GM12878 (cell line): ENCODE data around the gene DNAJC22. TPM values are rescaled to one million over a fixed set of nuclear protein-coding genes. Genes with fewer than 3 reads are reported as not detected.

Source experiments
- ATAC-seq: fragments of 200-7000 bp; cut with Tn5 transposase; 3 replicates; pipeline ENCODE4 v1.9.1; 2020; ENCODE audit warnings: mild to moderate bottlenecking, moderate library complexity
- BruUV-seq: library from RNA; stranded (reverse); fragments of 400-500 nt; replicated peaks from 2 replicates; lab custom pipeline; 2021; lab: Mats Ljungman, UMichigan
- CTCF ChIA-PET: fragments of 300-600 bp; sonication (Branson Sonifier 250); formaldehyde crosslinking; extraction: SDS; loops from one replicate; lab custom pipeline; 2021; ENCODE audit warnings: inconsistent platforms; lab: Yijun Ruan, JAX
- POLR2A ChIA-PET: fragments of 350-600 bp; formaldehyde crosslinking; extraction: SDS; loops from one replicate; lab custom pipeline; 2021; ENCODE audit warnings: inconsistent platforms; lab: Charles Lee
- RAD21 ChIA-PET: fragments of 300-600 bp; sonication (Branson Sonifier 250); formaldehyde crosslinking; loops from one replicate; lab custom pipeline; 2023; ENCODE audit warnings: antibody characterized with exemption; ENCODE audit not compliant: unreplicated experiment; lab: Charles Lee
- SMC1A ChIA-PET: fragments of 300-600 bp; sonication (Branson Sonifier 250); formaldehyde crosslinking; loops from one replicate; lab custom pipeline; 2023; ENCODE audit not compliant: unreplicated experiment, uncharacterized antibody; lab: Charles Lee
- DNase-seq: peaks from one replicate; pipeline ENCODE4 v3.0.0-alpha.2; 2011; ENCODE audit warnings: low read depth, low spot score
- FAIRE-seq: peaks from 3 replicates; lab custom pipeline; 2011; peaks lifted over from hg19 to GRCh38; lab: Jason Lieb, UNC
- H2AFZ ChIP-seq: 2 replicates; pipeline ENCODE4 v1.6.0; 2011; ENCODE audit warnings: low read depth, low read length, control low read depth; ENCODE audit not compliant: control insufficient read depth
- H3K27ac ChIP-seq: 2 replicates; pipeline ENCODE4 v1.5.1; 2011; ENCODE audit warnings: control low read depth; ENCODE audit not compliant: control insufficient read depth, insufficient read depth
- H3K27me3 ChIP-seq, 2 experiments: replicated peaks in 1 of 2; 2 replicates each; pipeline versions ENCODE4 v1.6.0 to v1.6.1; 2011; ENCODE audit warnings: low read length in 1 of 2; ENCODE audit not compliant: control insufficient read depth in 2 of 2, insufficient read depth in 2 of 2
- H3K36me3 ChIP-seq, 2 experiments: 2 replicates each; pipeline ENCODE4 v1.5.1; 2011; ENCODE audit warnings: low read length in 1 of 2; ENCODE audit not compliant: control insufficient read depth in 2 of 2, insufficient read depth in 2 of 2
- H3K4me1 ChIP-seq: 2 replicates; pipeline ENCODE4 v1.6.1; 2011; ENCODE audit warnings: mild to moderate bottlenecking, low read length, moderate library complexity, mixed read lengths; ENCODE audit not compliant: control insufficient read depth, insufficient read depth
- H3K4me2 ChIP-seq: 2 replicates; pipeline ENCODE4 v1.6.0; 2011; ENCODE audit warnings: control low read depth; ENCODE audit not compliant: control insufficient read depth, insufficient read depth
- H3K4me3 ChIP-seq: fragments of 200-600 bp; sonication (generic); 2 replicates; pipeline ENCODE4 v1.5.1; 2016
- H3K79me2 ChIP-seq: 2 replicates; pipeline ENCODE4 v1.6.0; 2011; ENCODE audit warnings: low read length; ENCODE audit not compliant: control insufficient read depth, insufficient read depth
- H3K9ac ChIP-seq: 2 replicates; pipeline ENCODE4 v1.8.0; 2011; ENCODE audit warnings: low read length, control low read depth, mixed read lengths; ENCODE audit not compliant: control insufficient read depth, insufficient read depth
- H3K9me3 ChIP-seq: replicated peaks from 3 replicates; pipeline ENCODE4 v1.5.1; 2011; ENCODE audit warnings: mild to moderate bottlenecking, low read length; ENCODE audit not compliant: control insufficient read depth, insufficient read depth
- H4K20me1 ChIP-seq: 2 replicates; pipeline ENCODE4 v1.6.0; 2011; ENCODE audit not compliant: control insufficient read depth, insufficient read depth
- BCL3 ChIP-seq: IDR thresholded peaks from 2 replicates; pipeline ENCODE4 v1.6.1; 2011; ENCODE audit warnings: borderline replicate concordance, low read depth, mild to moderate bottlenecking, moderate library complexity, low read length; ENCODE audit not compliant: insufficient read depth, poor library complexity, severe bottlenecking
- RAD21 ChIP-seq: IDR thresholded peaks from 2 replicates; pipeline ENCODE4 v1.6.1; 2011; ENCODE audit warnings: mild to moderate bottlenecking, low read depth, low read length, moderate library complexity; ENCODE audit not compliant: insufficient read depth
- WGBS: methylation state at CpG from one replicate; pipeline ENCODE4 v1.1.6; 2016; ENCODE audit warnings: low lambda C conversion rate; ENCODE audit not compliant: insufficient replicate concordance, insufficient coverage; ENCODE audit errors: missing lambda C conversion rate; 5-methylcytosine and 5-hydroxymethylcytosine counted together
- in situ Hi-C: fragments of 300-500 bp; cut with MboI; formaldehyde crosslinking; loops from 9 replicates; pipeline ENCODE4 v1.14.3; 2018; ENCODE audit warnings: mixed read lengths
- intact Hi-C: fragments of 100-400 bp; cut with micrococcal nuclease; formaldehyde crosslinking; loops from one replicate; pipeline ENCODE4 v1.14.2; 2022; ENCODE audit not compliant: unreplicated experiment
- polyA plus RNA-seq, 11 experiments: library from polyadenylated mRNA; depleted of rRNA in 4 of 11; unstranded in 6 of 11; stranded (reverse) in 5 of 11; fragments of >200 nt; fragmentation: Nextera tagmentation in 4 of 11; fragmentation: Illumina TruSeq in 1 of 11; extraction: Ambion mirVana in 4 of 11; extraction: Trizol in 1 of 11; gene quantifications; 1 replicate in 1 of 11; 2 replicates in 10 of 11; pipeline versions ENCODE4 v1.2.1 to v1.2.3, GENCODE V29; 2011 to 2016; ENCODE audit warnings: inconsistent platforms in 2 of 11, missing spikeins in 2 of 11, low read depth in 1 of 11
- total RNA-seq, 4 experiments: library from RNA; depleted of rRNA in 3 of 4; stranded (reverse); fragments of >200 nt in 3 of 4; fragmentation: Illumina TruSeq in 1 of 4; extraction: Trizol in 1 of 4; gene quantifications; 2 replicates each; pipeline versions ENCODE4 v1.2.1 to v1.2.3, GENCODE V29; 2013 to 2021
- TF ChIP-seq, protein P1 (sequence below), 3 experiments: IDR thresholded peaks in 2 of 3; conservative IDR thresholded peaks in 1 of 3; 2 replicates each; pipeline ENCODE4 v1.5.1; 2011; ENCODE audit warnings: low read depth in 3 of 3, low read length in 3 of 3, mild to moderate bottlenecking in 3 of 3, control low read depth in 2 of 3, moderate library complexity in 2 of 3, inconsistent platforms in 1 of 3, mixed read lengths in 1 of 3; ENCODE audit not compliant: control insufficient read depth in 2 of 3, insufficient read depth in 1 of 3; ENCODE audit errors: extremely low read depth in 1 of 3

DNAJC22 gene
- total and polyA plus RNA-seq, 10 of the 15 experiments (the other 5 are each of a cell fraction or from before 2014, with no cell fraction given): 0.06 to 0.61 (median 0.13) TPM; not detected in 3

- no peak overlapping the region for H2AFZ ChIP-seq
- H3K27me3 ChIP-seq: peaks cover 19 to 20% of the 10 kb centered on the region in 2 experiments
- H3K27ac ChIP-seq: no peak overlapping the region
- no TSS peak for BruUV-seq
- no peak overlapping the region for H3K4me2 ChIP-seq
- TF ChIP-seq BCL3 (no peak), RAD21 (peak; percentile 14; the same call in 1 of the 2 replicates)
- TF ChIP-seq, protein P1, sequence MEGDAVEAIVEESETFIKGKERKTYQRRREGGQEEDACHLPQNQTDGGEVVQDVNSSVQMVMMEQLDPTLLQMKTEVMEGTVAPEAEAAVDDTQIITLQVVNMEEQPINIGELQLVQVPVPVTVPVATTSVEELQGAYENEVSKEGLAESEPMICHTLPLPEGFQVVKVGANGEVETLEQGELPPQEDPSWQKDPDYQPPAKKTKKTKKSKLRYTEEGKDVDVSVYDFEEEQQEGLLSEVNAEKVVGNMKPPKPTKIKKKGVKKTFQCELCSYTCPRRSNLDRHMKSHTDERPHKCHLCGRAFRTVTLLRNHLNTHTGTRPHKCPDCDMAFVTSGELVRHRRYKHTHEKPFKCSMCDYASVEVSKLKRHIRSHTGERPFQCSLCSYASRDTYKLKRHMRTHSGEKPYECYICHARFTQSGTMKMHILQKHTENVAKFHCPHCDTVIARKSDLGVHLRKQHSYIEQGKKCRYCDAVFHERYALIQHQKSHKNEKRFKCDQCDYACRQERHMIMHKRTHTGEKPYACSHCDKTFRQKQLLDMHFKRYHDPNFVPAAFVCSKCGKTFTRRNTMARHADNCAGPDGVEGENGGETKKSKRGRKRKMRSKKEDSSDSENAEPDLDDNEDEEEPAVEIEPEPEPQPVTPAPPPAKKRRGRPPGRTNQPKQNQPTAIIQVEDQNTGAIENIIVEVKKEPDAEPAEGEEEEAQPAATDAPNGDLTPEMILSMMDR (IDR thresholded peaks at IDR 0.05 in 2 of 3, conservative IDR thresholded peaks at IDR 0.05 in 1 of 3; ENCODE audit: control insufficient read depth in 2 of 3, extremely low read depth in 1 of 3, insufficient read depth in 1 of 3, low read depth in 3 of 3, low read length in 3 of 3): peak in 2 of 3 experiments; percentile 25 to 26; a peak in 3 of 6 replicates
- ChIA-PET POLR2A (no interaction called here), RAD21 (interaction anchor here (1.0 to 1.7 kb wide), 3 partner anchors 25 to 51 kb away, joined by 4 read pairs; partner anchors contain the start of gene TROAP), CTCF (interaction anchor here (3.3 to 16.2 kb wide), 2 partner anchors 9 to 52 kb away, joined by 19 to 231 read pairs; partner anchors contain the start of gene DNAJC22), SMC1A (interaction anchor here (1.0 kb wide), 1 partner anchor 9 kb away, joined by 4 read pairs; no protein-coding TSS in a partner anchor)
- H3K4me3 ChIP-seq: no peak overlapping the region
- ATAC-seq (peak; percentile 31), DNase-seq (no peak), FAIRE-seq (no peak)
- H4K20me1 ChIP-seq: no peaks in the 10 kb centered on the region
- H3K9me3 ChIP-seq: no peaks in the 10 kb centered on the region
- 79% methylated on average over 6 of the region's 6 CpGs for WGBS
- intact Hi-C loops: no loop called here
- in situ Hi-C loops: no loop called here
- peaks cover 8% of the 10 kb centered on the region for H3K4me1 ChIP-seq
- no peaks in the 10 kb centered on the region for H3K36me3 ChIP-seq
- no peak overlapping the region for H3K9ac ChIP-seq
- no peaks in the 10 kb centered on the region for H3K79me2 ChIP-seq
Observed at GRCh38 chr12:49298160-49298559, 48.5 kb upstream of the DNAJC22 start.
